HG02973 (cell line): ENCODE measurements around the gene TUBA3E.
"Not testable (repeated sequence)": the region's sequence is repeated elsewhere in the genome, so short reads cannot be mapped to it uniquely, and the experiment has no call there.

ENCODE experiments used
- ATAC-seq: cut with Tn5 transposase; IDR thresholded peaks from one replicate; pipeline ENCODE4 v1.9.1; 2021; ENCODE audit warnings: moderate library complexity; ENCODE audit not compliant: unreplicated experiment

The TUBA3E gene

DNA sequence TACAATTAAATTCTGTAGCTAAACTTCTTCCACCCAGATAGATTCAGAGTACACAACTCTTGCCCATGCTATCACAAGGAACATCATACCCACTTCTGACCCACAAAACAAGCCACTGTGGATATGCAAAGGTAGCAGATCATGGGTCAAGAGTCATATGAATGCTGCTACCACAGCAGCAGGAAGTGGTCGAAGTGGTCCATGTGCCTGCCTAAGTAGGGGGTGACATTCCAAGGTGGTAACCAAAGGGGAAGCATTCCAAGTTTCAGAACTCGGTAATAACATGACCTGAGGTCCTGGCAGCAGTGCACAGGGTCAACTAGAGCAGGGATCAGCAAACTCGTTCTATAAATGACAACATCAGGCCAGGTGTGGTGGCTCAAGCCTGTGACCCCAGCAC is 5.8 kb downstream of the TUBA3E start:
- ATAC-seq, result not testable (repeated sequence)

DNA sequence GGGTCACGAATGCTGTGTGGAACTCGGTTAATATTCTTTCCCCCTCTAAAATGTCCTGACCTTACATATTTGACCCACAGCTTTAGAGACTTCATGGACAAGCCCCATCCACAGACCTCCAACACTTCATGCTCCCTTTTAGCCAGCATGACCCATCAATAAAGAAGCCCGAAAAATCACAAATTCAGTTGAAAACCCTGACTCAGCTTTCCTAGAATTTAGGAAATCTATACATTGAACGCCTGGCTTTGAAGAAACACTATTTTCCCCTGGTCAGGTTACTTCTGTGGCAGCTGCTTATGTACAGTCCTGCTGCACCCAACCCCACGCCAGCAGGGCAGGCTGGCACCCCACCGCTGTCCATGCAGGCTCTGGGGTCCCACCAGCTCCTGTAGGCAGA is 6.9 kb downstream of the TUBA3E start:
- ATAC-seq, result not testable (repeated sequence)

DNA sequence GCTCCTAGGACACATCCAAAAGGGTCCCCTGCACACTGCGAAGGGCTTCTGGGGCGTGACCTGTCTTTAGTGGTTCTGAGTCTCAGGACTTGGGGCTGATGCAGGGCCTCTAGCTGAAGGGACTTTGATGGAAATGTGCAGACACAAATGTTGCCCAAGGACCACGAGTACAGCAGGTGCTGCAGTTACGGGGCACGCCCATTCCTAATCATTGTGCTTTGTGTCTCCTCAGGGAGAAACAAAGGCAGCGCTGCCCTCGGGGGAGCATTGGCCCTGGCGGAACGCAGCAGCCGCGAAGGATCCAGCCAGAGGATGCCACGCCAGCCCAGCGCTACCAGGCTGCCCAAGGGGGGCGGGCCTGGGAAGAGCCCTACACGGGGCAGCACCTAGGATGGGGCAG is 8.0 kb downstream of the TUBA3E start:
- ATAC-seq, result no peak

DNA sequence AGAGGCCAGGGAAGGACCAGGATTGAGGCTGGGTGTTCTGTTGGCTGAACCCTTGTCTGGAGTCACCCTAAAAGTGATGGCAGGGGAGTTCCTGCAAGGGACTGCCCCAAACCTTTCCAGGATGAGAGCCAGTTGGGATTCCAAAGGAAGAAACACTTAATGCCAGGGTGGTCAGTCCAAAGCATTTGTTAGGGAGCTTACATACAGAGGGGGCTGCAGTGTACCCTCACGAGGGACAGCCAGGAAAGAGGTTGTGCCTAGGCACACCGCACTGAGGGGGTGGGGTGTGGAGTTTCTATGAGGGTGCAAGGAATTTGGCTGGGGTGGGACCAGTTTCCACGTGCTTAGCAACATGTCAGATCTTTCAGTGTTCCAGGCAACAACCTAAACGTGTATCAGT is 9.3 kb downstream of the TUBA3E start:
- ATAC-seq, result not testable (repeated sequence)

DNA sequence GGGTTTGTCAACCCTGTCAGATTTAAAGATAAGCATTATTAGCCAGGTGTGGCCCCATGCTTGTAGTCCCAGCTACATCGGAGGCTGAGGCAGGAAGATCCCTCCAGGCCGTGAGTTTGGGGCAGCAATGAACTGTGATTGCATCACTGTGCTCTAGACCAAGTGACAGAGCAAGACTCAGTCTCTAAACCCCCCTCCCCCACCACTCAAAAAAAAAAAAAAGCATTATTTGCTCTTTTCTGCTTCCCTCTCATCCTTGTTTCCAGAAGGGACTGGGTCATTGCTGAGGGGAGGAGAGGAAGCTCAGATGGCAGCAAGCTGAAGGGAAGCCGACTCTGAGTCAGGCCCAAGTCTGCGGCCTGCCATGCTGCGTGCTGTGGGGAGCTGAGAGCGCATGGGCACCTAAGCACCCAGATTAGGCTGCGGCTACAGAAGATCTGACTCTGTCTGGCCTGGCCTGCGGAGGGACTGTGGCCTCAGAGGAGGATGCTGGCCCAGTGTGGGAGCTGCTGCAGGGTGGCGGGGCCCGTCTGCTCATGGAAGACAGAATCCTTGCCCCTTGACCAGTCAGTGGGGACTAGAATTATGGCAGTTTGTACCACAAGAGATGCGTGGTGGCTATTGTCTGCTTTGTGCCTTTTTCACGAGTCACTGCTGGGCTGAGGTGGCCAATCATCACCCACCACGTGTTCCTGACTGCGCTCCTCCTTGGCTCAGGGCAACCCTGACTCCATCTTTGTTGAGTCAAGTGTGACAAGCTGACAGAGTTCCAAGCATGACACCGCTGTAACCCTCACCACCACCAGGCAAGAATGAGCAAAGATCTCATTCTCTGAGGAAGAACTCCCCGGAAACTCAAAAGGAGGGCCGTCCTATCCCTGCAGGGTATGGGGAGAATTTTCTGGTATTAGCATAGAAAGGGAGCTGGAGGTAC is 10.1 kb downstream of the TUBA3E start:
- not testable (repeated sequence) for ATAC-seq

DNA sequence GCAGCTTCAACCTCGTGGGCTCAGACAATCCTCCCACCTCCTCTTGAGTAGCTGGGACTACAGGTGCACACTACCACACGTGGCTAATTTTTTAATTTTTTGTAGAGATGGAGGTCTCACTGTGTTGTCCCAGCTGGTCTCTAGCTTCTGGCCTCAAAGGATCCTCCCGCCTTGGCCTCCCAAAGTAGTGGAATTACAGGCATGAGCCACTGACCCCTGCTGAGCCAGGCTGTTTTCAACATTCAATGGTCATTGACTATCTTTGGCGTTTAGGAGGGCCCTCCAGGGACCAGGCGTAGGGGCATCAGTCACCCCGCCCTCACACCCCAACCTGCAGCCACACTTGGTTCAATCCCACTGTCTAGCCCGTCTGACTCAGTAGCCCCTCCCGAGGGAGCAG is 11.0 kb downstream of the TUBA3E start:
- ATAC-seq, result no peak

DNA sequence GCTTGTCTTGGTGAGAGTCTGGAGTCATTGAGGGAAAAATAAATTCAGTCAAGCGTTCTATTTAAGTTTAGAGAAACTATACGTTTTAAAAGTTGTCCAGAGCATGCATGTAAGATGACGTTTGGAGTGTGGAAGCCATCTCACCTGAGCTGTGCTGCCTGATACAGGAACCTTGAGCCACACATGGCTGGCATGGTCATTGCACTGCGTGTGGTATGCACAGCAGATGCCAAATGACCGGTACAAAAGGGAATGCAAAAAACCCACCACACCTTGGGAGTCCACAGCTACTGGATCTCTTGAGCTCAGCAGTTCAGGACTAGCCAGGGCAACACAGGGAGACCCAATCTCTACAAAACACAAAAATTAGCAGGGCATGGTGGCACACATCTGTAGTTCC is 11.8 kb downstream of the TUBA3E start:
- ATAC-seq, result no peak

DNA sequence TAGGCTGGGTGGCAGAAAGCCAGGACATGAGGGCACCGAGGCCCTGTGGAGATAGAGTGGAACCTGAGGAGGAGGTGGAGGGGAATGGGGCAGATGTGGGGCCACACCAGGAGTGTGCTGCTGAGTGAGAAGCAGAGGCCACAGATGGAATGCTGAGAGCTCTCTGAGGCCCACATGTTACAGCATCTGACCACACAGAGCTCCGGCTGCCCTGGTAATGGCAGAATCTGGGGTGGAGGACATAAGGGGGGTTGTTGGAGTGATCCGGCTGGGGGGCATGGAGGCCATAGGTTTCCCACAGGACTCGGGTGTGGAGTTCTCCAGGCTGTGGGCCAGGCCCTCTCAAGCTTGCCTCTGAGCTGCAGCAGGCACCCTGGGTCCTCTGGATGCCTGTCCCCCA is 12.3 kb downstream of the TUBA3E start:
- no peak for ATAC-seq

DNA sequence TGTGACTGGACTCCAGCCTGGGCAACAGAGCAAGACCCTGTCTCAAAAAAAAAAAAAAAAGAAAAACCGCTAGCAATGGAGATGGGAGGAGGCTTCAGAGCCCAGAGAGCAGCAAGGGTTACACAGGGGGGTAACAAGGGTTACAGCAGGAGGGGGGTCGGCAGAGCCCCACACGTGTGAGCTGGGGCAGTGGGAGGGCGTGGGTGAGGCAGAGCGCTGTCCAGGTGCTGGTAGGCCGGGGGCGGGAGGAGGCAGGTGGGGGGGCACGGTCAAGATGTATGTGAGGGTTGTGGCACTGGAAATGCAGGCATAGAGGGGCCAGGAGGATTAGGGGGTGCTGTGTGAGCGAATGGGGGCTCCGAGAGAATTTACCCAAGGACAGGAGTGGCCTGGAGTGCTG is 12.8 kb downstream of the TUBA3E start:
- no peak for ATAC-seq

DNA sequence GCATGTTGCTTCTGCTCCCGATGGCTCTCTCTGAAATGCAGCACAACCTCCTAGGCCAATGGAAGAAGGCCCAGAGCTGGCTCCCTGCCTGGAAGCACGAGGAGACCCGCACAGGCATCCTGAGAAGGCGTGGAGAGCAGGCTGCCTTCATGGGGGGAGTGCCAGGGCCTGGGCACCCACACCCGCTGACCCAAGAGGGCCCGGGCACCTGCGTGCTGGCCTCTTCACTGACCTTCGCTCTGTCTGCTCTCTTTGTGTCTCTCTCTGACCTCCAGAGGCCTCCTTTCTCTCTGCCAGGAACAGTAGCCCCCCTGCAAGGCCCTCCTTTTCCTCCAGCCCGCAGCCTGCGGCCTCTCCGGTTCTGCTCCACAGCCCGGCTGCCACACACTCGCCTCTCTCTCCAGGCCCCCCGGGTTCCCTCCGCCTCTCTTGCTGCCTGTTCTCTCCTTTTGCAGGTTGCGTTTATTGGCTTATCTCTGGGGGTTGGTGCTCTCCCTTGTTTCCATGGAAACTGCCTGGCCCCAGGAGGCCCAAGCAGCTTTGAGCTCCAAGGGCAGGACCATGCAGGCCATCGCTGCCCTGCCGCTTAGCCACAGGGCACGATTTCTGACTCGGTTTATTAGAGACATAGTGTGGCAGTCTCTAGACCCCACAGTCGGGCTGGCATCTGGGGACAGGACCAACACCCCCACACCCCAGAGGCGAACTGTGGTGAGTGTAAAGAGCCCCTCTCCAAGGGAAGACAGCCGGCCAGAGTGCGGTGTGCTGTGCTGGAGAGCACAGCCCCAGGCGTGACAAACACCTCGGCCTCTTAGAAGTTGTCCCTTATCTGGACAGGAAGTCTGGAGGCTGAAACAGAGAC is 14.5 kb downstream of the TUBA3E start:
- ATAC-seq, result no peak

DNA sequence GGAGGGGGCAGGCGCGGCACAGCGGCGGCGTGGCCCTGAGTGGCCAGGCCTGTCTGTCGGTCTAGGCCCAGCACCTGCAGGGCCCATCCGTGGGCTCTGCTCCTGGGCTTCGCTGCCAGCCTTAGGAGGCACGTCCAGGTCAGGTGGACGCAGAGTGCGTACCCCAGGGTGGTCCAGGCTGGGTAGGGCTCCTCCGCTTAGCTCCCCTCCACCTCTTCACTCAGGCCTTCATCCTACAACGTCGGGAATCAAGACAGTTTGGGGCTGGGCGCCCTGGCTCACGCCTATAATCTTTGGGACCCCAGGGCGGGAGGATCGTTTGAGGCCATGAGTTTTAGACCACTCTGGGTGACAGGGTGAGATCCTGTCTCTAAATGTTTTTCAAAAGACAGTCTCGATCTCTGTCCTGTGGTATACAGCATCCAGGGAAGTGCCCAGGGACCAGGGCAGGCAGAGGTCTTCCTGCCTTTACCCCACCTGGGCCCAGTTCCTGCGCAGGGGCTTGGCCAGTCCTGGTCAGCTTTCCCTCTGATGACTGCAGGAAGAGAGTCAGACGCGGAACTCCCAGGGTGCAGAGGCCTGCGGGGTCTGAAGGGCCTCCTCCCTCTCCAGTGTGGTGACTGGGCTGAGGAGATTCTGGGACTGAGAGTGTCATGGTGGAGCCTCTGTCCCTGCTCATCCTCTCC is 15.3 kb downstream of the TUBA3E start:
- peak; percentile 7 for ATAC-seq

DNA sequence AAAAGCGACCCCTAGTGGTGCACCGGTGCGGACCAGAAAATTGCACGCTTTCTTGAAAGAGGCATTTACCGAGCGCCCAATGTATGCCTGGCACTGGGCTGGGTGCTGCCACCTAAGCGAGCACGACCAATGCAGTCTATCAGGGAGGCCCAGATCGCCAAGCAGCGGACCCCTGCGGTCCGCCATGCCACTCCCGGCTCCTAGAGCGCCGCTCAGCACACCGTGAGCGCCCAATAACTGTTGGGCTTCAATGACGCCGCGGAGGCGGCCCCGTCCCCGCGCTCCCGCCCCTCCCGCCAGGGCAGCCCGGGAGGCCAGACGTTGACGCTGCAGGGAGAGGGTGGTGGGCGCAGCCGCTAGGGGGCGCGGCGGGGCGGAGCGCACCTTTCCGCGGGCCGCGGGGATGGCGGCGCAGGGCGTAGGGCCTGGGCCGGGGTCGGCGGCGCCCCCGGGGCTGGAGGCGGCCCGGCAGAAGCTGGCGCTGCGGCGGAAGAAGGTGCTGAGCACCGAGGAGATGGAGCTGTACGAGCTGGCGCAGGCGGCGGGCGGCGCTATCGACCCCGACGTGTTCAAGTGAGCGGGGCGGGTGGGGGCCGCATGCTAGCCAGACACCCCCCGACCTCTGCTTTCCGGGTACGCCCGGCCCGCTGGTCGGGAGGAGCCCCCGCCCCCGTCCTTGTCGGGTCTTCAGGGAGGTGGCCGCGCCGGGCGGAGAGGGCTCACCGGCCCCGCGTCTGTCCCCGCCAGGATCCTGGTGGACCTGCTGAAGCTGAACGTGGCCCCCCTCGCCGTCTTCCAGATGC is 16.2 kb downstream of the TUBA3E start, which contains the start of gene MZT2B:
TSS of gene MZT2B (plus strand) at position 383 of the 803 bp plus-strand sequence. CDS start at position 404, 21 bp downstream.
- ATAC-seq, result peak; percentile 79

DNA sequence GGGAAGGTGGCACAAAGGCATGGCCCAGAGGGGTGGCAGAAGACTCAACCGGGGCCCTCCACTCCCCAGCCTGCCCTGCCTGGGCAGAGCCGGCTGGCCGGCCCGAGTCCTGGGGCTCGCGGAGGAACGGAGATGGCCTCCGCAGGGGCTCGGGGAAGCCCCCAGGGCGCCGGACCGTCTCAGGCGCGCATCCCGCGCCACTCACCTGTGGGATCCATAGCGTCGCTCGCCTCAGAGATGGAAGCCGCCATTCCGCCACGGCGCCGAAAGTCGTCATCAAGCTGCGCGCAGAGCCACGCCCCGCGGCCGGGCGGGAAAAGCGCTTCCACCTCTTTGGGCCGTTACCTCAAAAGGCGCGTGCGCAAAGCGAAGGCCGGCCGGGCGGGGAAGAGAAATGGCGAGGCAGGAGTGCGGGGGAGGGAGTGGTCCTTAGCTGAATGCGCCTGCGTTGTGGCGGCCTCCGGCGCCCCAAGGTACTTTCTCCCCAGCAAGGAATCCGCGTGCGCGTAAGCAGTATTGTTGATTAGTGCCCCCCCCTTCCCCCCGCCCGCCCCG is 16.8 kb downstream of the TUBA3E start, which contains the start of gene SMPD4:
TSS of gene SMPD4 (minus strand) at position 278 of the 555 bp plus-strand sequence. CDS start 5,010 bp downstream, outside the sequence.
- ATAC-seq, result peak; percentile 49

DNA sequence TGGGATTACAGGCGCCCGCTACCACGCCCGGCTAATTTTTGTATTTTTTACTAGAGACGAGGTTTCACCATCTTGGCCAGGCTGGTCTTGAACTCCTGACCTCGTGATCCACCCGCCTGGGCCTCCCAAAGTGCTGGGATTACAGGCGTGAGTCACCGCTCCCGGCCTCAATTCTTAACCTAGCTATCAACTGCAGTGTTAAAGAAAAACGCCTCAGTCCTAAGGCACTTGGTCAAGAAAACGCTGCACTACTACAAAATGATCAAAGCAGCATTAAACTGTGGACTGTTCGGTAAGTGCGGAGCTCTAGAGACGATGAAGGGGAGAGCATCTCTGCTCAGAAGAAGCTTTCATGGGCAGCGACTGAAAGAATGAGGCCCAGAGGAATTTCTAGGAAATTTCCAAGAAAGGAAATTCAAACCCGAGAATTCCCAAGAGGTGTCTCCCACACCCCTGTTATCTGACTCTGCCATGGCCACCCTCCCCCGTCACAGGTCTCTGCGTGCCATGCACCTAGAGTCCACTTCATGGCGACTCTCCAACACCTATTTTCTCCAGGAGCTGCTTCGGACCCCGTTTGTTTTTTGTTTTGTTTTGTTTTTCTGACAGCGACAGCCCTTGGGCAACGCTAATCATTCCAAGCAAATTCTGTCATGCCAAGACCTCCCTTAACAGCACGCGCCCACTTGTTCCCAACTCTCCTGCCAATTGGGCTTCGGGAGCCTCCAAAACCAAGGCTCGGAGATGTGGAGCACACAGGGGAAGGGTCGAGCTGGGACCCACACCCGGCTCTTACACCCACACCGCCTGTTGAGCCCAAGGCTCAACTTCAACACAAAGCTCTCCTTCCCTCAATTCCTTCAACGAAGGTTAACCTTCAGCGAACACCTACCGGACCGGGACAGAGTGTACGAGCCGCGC is 17.6 kb downstream of the TUBA3E start:
- not testable (repeated sequence) for ATAC-seq

DNA sequence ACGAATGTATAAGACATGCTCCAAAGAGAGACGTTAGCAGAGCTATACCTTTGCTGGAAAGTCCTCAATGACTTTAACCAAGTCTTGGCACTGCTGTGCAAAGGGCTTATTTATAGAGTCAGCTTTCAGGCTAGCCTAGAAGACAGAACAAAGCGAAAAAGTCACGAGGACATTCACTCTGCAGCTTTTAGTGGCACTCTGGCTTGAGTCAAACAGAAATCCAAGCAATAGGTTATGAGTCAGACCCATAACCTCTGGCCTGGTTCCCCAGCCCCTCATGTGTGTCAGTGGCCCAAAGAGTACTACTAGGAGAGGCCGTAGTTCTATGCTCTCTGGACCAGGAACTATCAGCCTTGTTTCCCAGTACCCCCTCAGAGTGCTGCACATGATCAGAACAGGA is 23.4 kb downstream of the TUBA3E start:
- peak; percentile 68 for ATAC-seq

DNA sequence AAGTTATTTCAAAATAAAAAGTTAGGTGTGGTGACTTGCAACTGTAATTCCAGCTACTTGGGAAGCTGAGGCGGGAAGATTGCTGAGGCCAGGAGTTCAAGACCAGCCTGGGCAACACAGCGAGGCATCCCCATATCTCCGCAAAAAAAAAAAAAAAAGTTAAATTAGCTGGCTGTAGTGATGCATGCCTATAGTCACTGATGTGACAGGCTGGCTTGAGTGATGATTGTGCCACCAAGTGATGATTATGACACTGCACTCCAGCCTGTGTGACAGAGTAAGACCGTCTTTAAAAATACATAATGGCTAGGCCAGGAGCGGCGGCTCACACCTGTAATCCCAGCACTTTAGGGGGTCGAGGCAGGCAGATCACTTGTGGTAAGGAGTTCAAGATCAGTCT is 28.3 kb downstream of the TUBA3E start:
- no peak for ATAC-seq

DNA sequence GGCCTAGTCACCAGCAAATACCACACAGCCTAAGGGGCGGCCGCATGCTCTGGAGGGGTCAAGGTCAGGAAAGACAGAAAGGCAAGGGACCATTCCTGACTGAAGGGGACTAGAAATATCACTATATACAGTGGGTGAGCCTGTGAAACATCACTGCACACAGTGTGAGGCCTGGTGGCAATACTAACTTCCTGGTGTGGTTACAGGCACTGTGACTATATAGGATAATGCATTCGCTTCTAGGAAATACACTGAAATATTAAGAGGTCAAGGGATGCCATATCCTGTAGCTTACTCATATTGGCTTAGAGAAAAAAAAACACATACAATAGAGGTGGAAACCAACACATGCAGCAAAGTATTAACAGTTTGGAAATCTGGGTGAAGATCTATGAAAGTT is 29.1 kb downstream of the TUBA3E start:
- not testable (repeated sequence) for ATAC-seq

DNA sequence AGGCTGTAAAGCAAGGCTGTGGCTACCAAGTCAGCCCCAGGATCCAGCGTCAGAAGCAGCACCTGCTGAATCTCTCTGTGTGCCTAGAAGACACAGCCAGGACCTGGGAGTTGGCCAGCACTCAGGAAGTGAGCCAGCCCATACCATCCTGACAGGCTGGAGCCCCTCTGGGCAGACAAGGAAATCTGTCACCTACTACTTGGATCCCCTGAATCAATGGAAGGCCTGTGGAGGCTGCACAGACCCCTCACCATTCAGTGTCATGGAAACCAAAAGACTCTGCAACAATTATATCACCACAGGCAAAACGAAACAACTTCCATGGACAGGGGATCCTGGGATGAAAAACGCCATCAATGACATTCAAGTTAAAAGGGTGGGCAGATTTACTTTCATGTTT is 31.6 kb downstream of the TUBA3E start:
- not testable (repeated sequence) for ATAC-seq
